Hypothalamus (tissue), 51 donors: ENCODE results near the gene PHLDB2.

ENCODE experiments used
- DNase-seq, 51 donors: peaks; one replicate each; lab custom pipeline; 2025; lab: John Stamatoyannopoulos, UW

PHLDB2 gene

DNA sequence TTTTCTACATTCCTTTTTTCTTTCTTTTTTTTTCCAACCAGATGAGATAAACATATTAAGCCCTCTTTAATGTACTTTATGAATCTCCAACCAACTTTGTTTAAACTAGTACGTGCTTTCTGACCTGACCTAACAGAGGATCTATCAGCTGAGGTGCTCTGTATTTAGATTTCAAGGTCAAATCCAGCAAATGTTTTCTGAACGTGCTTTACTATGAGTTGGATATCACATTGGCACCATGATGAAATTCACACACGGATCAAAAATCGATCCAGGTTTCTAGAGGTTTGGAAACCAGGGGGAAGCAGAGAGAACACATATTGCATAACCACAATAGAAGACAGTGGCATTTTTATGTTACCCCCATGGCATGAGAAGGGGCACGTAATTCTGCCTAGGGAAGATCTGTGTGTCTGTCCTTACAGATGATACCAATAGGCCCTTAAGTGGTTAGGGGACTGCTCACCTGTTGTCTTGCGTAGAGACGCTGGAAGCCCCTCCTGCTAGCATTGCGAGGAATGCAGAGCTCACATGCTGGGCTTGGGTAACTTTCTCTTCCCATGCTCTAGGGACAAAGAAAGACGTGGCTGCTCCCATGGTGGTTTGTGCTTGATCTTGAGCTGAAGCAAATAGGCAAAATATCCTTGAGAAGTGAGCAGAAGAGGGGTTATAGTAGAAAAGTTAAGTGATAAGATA, 60.5 kb downstream of the PHLDB2 start:
- no peak for DNase-seq

- no peak for DNase-seq
Measured at GRCh38 chr3:111921181-111921580, 62.1 kb downstream of the PHLDB2 start.

DNA sequence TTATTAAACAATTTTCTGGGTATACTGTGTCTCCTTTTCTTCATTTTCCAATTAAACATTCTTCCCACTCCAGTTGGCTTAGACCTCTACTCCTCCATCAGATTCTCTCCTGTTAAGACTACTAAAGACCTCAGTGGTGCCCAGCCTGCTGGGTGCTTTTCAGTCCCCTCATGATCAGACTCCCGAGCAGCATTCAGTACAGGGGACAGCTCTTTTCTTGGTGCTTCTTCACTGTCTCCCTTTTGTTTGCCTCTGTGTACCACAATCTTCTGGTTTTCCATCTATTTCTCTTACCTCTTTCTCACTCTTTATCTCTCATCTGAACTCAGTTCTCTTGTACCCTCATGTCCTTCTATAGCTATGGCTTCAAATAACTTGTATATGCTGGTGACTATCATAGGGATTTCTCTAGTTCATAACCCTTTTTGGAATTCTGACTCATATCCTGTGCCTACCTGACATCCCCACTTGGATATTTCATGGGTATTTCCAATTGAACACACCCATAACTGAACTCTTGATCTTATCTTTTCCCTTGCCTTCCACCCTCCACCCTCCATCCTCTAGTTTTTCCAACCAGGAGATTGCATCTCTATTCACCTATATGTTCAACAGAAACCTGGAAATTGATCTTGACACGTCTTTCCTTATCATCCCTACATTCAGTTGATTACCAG, 64.2 kb downstream of the PHLDB2 start:
- DNase-seq: no peak

DNA sequence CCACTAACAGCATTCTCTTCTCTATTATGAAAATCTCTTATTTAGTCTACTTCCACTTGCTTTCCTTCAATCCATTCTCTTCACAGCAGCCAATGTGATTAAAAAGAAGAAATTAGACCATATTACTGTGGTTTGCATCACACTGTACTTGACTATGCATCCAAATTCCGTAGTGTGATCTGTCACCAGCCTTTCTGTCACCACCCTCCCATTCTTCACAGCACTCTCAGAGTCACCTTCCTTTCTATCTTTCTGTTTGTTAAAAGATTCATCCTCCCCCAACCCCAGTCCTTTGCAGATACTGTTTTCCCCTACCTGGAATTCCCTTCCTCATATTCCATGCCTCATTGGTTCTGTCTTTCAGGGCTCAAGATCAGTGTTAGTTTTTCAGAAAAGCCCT, 64.7 kb downstream of the PHLDB2 start:
- DNase-seq: no peak

DNA sequence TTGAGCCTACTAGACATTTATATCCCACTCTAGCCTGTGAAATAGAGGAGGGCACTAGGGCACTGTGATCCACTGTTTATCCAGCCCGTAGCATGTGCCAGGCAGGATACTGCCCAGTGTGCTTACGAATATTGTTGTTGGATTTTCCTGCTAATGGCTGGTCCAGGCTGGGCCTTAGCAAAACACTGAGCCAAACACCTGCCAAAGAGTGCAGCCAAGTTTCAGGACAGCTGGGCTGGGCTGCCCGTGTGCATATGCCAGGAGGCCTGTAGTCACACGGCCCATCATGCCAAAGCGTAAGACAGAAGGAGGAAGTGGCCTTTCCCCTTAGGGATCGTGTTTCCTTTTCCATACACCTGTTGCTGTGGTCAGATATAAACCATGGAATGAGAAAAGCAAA, 65.2 kb downstream of the PHLDB2 start:
- no peak for DNase-seq

DNA sequence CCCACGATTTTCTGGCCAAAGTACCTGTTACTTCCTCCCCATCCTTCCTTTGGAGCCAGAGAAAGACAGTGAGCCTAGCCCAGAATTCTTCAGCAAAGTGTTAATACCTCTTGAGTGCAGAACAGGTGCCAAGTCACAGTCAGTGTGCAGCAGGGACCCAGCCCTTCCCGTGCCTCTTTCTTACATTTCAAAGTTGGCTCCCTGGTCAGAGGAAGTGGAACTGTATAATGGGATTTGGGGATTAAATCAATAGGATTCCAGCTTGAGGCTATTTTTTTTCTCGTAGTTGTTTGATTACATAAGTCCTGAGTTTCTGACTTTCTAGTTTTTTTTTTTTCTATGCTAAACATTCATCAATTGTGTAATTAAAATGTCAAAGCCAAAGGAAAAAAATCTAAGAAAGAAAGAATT, 67.2 kb downstream of the PHLDB2 start:
- no peak for DNase-seq

- no peak for DNase-seq
Measured at GRCh38 chr3:111928613-111929012, 69.5 kb downstream of the PHLDB2 start.

GRCh38 chr3:111929484-111929883, 70.4 kb downstream of the PHLDB2 start:
- no peak for DNase-seq

- no peak for DNase-seq
Measured at GRCh38 chr3:111932946-111933345, 73.9 kb downstream of the PHLDB2 start.

DNA sequence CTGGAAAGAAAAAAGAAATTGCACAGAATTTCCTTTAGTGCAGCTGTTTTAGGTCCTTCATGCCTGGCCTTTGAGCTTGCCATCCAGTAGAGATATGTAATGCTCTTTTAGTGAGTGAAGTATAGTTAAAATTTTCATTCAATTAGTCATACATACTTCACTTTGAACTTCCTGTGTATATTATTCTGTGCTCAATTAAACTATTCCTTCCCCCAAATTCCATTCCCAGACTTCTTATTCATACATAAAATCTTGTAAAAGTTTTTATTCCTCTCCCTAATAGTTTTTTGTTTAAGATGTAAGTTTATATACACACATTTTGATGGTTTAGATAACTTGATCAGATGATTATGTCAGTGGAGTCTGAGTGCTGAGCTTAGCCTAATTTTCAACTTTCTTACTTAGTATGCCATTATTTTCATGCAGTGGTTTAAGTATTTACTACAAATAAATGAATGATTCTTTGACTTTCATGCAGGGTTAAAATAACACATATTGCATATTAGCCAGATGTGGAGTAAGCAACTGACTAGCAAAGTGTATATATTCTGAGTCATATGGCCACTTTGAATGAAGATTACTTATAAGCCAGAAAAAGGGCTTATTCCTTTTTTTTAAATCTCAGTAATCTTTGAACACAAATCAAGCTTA, 77.3 kb downstream of the PHLDB2 start:
- no peak for DNase-seq

- no peak for DNase-seq
Measured at GRCh38 chr3:111936967-111937366, 77.9 kb downstream of the PHLDB2 start.

- no peak for DNase-seq
Measured at GRCh38 chr3:111937871-111938270, 78.8 kb downstream of the PHLDB2 start.

- DNase-seq: no peak
Measured at GRCh38 chr3:111939873-111940272, 80.8 kb downstream of the PHLDB2 start.

- no peak for DNase-seq
Measured at GRCh38 chr3:111943533-111943932, 84.5 kb downstream of the PHLDB2 start.

DNA sequence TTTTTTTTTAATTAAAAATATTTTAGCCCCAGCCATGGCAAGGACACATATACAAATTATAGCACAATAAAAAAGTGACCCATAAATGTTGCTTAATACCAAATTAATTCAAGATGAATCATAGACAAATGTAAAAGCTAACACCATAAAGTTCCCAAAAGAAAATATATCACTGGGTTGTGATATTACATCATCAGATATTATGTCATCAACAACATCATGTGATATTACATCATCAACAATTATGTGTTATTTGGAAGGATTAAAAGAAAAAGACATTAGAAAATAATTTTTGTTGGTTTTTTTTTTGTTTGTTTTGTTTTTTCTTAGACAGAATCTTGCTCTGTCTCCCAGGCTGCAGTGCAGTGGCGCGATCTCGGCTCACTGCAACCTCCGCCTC, 85.3 kb downstream of the PHLDB2 start:
- DNase-seq: no peak

DNA sequence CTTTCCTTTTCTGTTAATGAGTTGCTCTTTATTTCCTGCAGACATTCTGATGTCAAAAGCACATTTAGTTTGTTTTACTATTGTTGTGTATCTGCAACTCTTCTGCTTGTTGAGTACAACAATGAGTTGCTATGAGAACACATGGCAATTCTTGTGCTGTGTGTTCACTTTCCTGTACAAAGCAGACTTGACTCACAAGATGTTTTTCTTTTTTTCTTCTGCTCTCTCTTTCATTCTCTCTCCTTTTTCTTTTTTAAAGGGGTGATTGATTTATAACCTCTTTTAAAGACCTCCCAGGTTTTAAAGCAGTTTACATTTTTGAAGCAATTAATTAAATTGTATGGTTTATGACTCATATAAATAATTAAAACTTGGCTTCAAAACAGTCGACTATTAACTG, 88.2 kb downstream of the PHLDB2 start:
- no peak for DNase-seq

DNA sequence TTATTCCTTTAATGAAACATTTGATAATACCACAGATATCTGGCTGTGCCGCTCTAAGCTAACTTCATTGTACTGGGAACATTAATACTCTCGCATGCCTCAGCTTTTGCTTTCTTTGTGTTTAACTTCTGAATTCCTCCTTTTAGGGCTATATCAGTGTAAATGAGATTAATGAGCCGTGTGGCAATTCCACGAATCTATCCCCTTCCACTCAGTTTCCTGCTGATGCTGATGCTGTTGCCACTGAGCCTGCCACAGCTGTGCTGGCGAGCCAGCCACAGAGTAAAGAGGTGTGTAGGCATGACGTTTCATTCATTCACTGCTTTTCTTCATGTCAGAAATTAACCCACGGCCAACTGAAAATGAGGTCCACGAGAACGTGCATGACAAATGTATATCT, 89.7 kb downstream of the PHLDB2 start:
- no peak for DNase-seq

DNA sequence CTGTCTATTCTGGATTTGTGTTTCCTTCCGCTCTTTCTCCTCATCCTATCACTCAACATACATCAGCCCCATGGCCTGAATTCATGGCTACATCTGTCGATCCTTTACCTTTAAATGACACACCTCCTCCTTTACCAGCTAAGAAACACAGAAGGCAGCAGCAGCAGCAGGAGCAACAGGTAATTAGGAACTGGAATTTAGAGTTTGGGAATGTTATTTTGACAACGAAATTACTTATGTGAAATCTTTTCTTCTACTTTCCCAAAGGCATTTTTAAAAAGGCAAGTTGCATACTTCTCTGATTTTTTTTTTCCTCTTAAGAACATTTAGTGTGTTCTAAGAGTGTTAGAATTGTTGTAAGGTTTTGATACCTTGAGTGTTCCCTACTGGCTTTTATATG, 90.6 kb downstream of the PHLDB2 start:
- no peak for DNase-seq

DNA sequence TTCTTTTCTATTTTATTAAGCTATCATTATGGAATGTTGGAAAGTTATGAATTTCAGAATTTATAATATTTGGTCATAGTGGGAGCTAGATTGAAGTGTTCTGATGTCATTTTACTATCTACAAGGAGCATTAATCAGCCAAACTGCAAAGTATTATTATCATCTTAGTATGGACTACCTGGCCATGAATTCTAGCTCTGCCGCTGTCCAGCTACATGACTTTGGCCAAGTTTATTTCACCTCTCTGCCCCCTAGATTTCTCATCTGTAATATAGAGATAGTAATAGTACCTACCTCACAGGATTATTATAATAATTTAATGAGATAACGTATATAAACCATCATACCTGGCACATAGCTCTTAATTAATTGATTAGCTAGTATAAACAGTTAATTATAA, 92.0 kb downstream of the PHLDB2 start:
- DNase-seq: no peak

DNA sequence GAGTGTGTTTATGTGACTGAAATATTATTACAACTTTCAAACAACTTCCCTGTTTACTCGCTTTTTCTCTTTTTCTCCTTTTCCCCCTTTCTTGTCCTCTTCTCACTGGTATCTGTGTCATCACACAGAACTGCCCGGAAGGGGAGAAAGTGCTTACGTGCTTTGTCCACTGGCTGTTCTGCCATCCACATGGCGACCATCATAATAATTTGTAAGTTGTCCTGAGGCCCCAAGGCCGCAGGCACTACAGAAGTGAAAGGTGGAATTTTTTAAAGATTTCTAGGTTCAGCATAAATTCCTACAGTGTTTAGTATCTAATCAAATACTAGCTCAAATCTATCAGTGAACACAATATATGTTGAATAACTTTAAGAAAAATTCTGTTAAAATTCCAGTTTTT, 93.0 kb downstream of the PHLDB2 start:
- DNase-seq: no peak

DNA sequence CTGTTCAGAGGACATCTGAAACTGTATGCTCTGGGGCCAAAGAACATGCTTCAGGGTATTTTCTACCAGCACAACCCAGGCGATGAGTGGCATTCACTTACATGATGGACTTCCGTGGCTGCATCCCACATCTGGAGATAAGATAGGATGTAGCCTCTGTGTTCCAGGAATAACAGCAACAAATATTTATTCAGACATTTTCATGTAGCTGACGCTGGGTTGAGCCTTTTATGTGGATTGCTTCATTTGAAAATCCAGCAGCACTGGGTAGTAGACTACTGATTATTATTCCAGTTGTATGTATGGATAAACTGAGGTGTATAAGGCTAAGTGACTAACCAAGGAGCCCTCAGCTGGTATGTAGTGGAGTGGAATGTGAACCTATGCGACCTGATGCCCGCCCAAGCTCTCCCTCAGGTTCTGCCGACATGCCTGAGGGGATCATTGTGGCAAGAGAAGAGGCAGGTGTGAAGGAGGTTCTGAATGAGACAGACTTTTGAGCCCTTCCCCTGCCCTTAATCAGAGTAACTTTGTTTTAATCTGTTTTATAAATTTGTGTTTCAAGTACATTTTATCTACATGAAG, 93.9 kb downstream of the PHLDB2 start:
- DNase-seq: no peak
